PC-9 (cell line): ENCODE measurements around the gene LRRC61. TPM values are rescaled to one million over a fixed set of nuclear protein-coding genes. Genes with fewer than 3 reads are reported as not detected.

Source experiments
- BruUV-seq: library from RNA; stranded (reverse); fragments of 400-500 nt; replicated peaks from 2 replicates; lab custom pipeline; 2021; lab: Mats Ljungman, UMichigan
- CTCF ChIA-PET: fragments of 300-600 bp; sonication (Branson Sonifier 250); formaldehyde crosslinking; loops from one replicate; lab custom pipeline; 2022; ENCODE audit warnings: antibody characterized with exemption; lab: Charles Lee
- POLR2A ChIA-PET: fragments of 300-600 bp; sonication (Branson Sonifier 250); formaldehyde crosslinking; loops from one replicate; lab custom pipeline; 2022; ENCODE audit warnings: antibody characterized with exemption; ENCODE audit not compliant: unreplicated experiment; lab: Charles Lee
- DNase-seq, 2 experiments: peaks; one replicate each; pipeline versions ENCODE4 v3.0.0 to v3.0.0-alpha.2; 2015 to 2022; ENCODE audit warnings: mixed read lengths in 1 of 2
- H2AFZ ChIP-seq: fragments of 200-600 bp; sonication (generic); 2 replicates; pipeline ENCODE4 v1.8.1; 2017; ENCODE audit warnings: antibody characterized with exemption
- H3F3A ChIP-seq: fragments of 200-600 bp; sonication (generic); 2 replicates; pipeline ENCODE4 v1.8.1; 2017; ENCODE audit warnings: antibody characterized with exemption, mild to moderate bottlenecking, low read depth; ENCODE audit not compliant: insufficient read depth
- H3K27ac ChIP-seq: fragments of 200-600 bp; sonication (generic); 2 replicates; pipeline ENCODE4 v1.6.1; 2016; ENCODE audit warnings: mixed run types
- H3K27me3 ChIP-seq: fragments of 200-600 bp; sonication (generic); 2 replicates; pipeline ENCODE4 v1.6.1; 2016; ENCODE audit warnings: low read depth, mixed run types; ENCODE audit not compliant: insufficient read depth
- H3K36me3 ChIP-seq: fragments of 200-600 bp; sonication (generic); 2 replicates; pipeline ENCODE4 v1.6.1; 2016; ENCODE audit warnings: low read depth, mixed run types
- H3K4me1 ChIP-seq: fragments of 200-600 bp; sonication (generic); replicated peaks from 2 replicates; pipeline ENCODE4 v1.6.1; 2016; ENCODE audit warnings: mixed run types; ENCODE audit not compliant: insufficient read depth
- H3K4me2 ChIP-seq: fragments of 200-600 bp; sonication (generic); 2 replicates; pipeline ENCODE4 v1.6.1; 2017; ENCODE audit warnings: mixed run types
- H3K4me3 ChIP-seq: fragments of 200-600 bp; sonication (generic); 2 replicates; pipeline ENCODE4 v1.6.1; 2016; ENCODE audit warnings: mixed run types
- H3K79me2 ChIP-seq: fragments of 200-600 bp; sonication (generic); 2 replicates; pipeline ENCODE4 v1.6.1; 2017; ENCODE audit warnings: low read depth, mixed run types
- H3K9me2 ChIP-seq: fragments of 200-600 bp; sonication (generic); 2 replicates; pipeline ENCODE4 v1.8.1; 2017; ENCODE audit warnings: mild to moderate bottlenecking; ENCODE audit not compliant: insufficient read depth
- H3K9me3 ChIP-seq: fragments of 200-600 bp; sonication (generic); 2 replicates; pipeline ENCODE4 v1.8.1; 2016; ENCODE audit warnings: low read depth; ENCODE audit not compliant: insufficient read depth
- H4K20me1 ChIP-seq: fragments of 200-600 bp; sonication (generic); 2 replicates; pipeline ENCODE4 v1.8.1; 2017; ENCODE audit not compliant: insufficient read depth
- CTCF ChIP-seq: fragments of 200-600 bp; sonication (generic); conservative IDR thresholded peaks from 2 replicates; pipeline ENCODE4 v1.6.1; 2017; ENCODE audit warnings: mixed run types, antibody characterized with exemption, mild to moderate bottlenecking, moderate library complexity
- EZH2 ChIP-seq: fragments of 200-600 bp; sonication (generic); IDR thresholded peaks from 2 replicates; pipeline ENCODE4 v1.8.0; 2017; ENCODE audit warnings: antibody characterized with exemption, low read depth
- intact Hi-C: fragments of 100-400 bp; cut with micrococcal nuclease; formaldehyde crosslinking; loops from one replicate; pipeline ENCODE4 v1.10.0; 2022; ENCODE audit not compliant: unreplicated experiment
- total RNA-seq: library from RNA; stranded (reverse); gene quantifications from 2 replicates; pipeline ENCODE4 v1.2.3, GENCODE V29; 2021

The LRRC61 gene
- total RNA-seq, 1 experiment from 2014 or later = 34.8 TPM

- 0 out of 2 replicates have a peak, but pooled peaks cover 8% of the 10 kb centered on the region for H3F3A ChIP-seq
- TF ChIP-seq CTCF (no peak), EZH2 (no peak)
- H3K9me3 ChIP-seq = no peaks in the 10 kb centered on the region
- no peaks in the 10 kb centered on the region for H3K9me2 ChIP-seq
- intact Hi-C loops = no loop called here
- no peak overlapping the region for H3K27ac ChIP-seq
- H3K27me3 ChIP-seq = no peaks in the 10 kb centered on the region
- H3K36me3 ChIP-seq = 0 out of 2 replicates have a peak, but pooled peaks cover 7% of the 10 kb centered on the region
- H2AFZ ChIP-seq = no peak overlapping the region
- CTCF ChIA-PET = no interaction called here
- no peaks in the 10 kb centered on the region for H3K4me1 ChIP-seq
- H3K79me2 ChIP-seq = 0 out of 2 replicates have a peak, but pooled peaks cover 3% of the 10 kb centered on the region
- no TSS peak for BruUV-seq
- H4K20me1 ChIP-seq = no peaks in the 10 kb centered on the region; the same call in none of the 2 replicates
- POLR2A ChIA-PET = no interaction called here
- no peak overlapping the region for H3K4me2 ChIP-seq
- no peak overlapping the region for H3K4me3 ChIP-seq
- no peak for DNase-seq
Observed at GRCh38 chr7:150333659-150334058, 10.5 kb downstream of the LRRC61 start.

- Histone ChIP-seq H3K9me3 (no peaks in the 10 kb centered on the region), H3K4me2 (no peak overlapping the region), H3K36me3 (0 out of 2 replicates have a peak, but pooled peaks cover 4% of the 10 kb centered on the region), H3F3A (0 out of 2 replicates have a peak, but pooled peaks cover 8% of the 10 kb centered on the region), H3K79me2 (0 out of 2 replicates have a peak, but pooled peaks cover under 1% of the 10 kb centered on the region), H3K9me2 (no peaks in the 10 kb centered on the region), H3K4me3 (no peak overlapping the region), H3K27me3 (no peaks in the 10 kb centered on the region), H2AFZ (no peak overlapping the region), H4K20me1 (no peaks in the 10 kb centered on the region; the same call in none of the 2 replicates), H3K27ac (no peak overlapping the region), H3K4me1 (no peaks in the 10 kb centered on the region)
- POLR2A ChIA-PET = no interaction called here
- intact Hi-C loops = no loop called here
- CTCF ChIA-PET = no interaction called here
- no TSS peak for BruUV-seq
- no peak for TF ChIP-seq EZH2
- no peak for TF ChIP-seq CTCF
- no peak for DNase-seq
Observed at GRCh38 chr7:150334108-150334507, 11.0 kb downstream of the LRRC61 start.

GRCh38 chr7:150335108-150335773 lies 12.1 kb downstream of the LRRC61 start:
- 0 out of 2 replicates have a peak, but pooled peaks cover 1% of the 10 kb centered on the region for H3K36me3 ChIP-seq
- intact Hi-C loops = no loop called here
- no peaks in the 10 kb centered on the region for H3K9me2 ChIP-seq
- no peaks in the 10 kb centered on the region for H3K79me2 ChIP-seq
- TF ChIP-seq CTCF (no peak), EZH2 (no peak)
- H2AFZ ChIP-seq = no peak overlapping the region
- H3K4me3 ChIP-seq = no peak overlapping the region
- BruUV-seq = no TSS peak
- no peak for DNase-seq
- H3K27ac ChIP-seq = no peak overlapping the region
- CTCF ChIA-PET = interaction anchor here (0.5 kb wide), 1 partner anchor 1637 kb away, joined by 5 read pairs; no protein-coding TSS in a partner anchor
- H4K20me1 ChIP-seq = no peaks in the 10 kb centered on the region; the same call in none of the 2 replicates
- no peaks in the 10 kb centered on the region for H3K4me1 ChIP-seq
- H3K27me3 ChIP-seq = no peaks in the 10 kb centered on the region
- H3K9me3 ChIP-seq = no peaks in the 10 kb centered on the region
- 0 out of 2 replicates have a peak, but pooled peaks cover 8% of the 10 kb centered on the region for H3F3A ChIP-seq
- POLR2A ChIA-PET = no interaction called here
- H3K4me2 ChIP-seq = no peak overlapping the region
